HEK293 (cell line): ENCODE results near the gene SMURF2.

ENCODE experiments used
- CTCF ChIP-seq: fragments of 450-650 bp; formaldehyde crosslinking; IDR thresholded peaks from 2 replicates; pipeline ENCODE4 v1.5.1; 2016; ENCODE audit warnings: missing biosample characterization, missing genetic modification characterization
- KLF1 ChIP-seq: fragments of 450-650 bp; formaldehyde crosslinking; IDR thresholded peaks from 2 replicates; pipeline ENCODE4 v1.5.1; 2016; ENCODE audit warnings: missing biosample characterization, missing genetic modification characterization
- KLF16 ChIP-seq: fragments of 450-650 bp; formaldehyde crosslinking; IDR thresholded peaks from 2 replicates; pipeline ENCODE4 v1.5.1; 2017; ENCODE audit warnings: missing biosample characterization, missing genetic modification characterization
- REST ChIP-seq: fragments of 450-650 bp; formaldehyde crosslinking; IDR thresholded peaks from 2 replicates; pipeline ENCODE4 v1.5.1; 2016; ENCODE audit warnings: missing biosample characterization, missing genetic modification characterization
- SP2 ChIP-seq: fragments of 450-650 bp; formaldehyde crosslinking; IDR thresholded peaks from 2 replicates; pipeline ENCODE4 v1.5.1; 2016; ENCODE audit warnings: missing biosample characterization, missing genetic modification characterization
- ZBTB20 ChIP-seq: fragments of 450-650 bp; formaldehyde crosslinking; IDR thresholded peaks from 2 replicates; pipeline ENCODE4 v1.5.1; 2016; ENCODE audit warnings: missing biosample characterization, missing genetic modification characterization
- ZBTB49 ChIP-seq: fragments of 450-650 bp; formaldehyde crosslinking; IDR thresholded peaks from 2 replicates; pipeline ENCODE4 v1.5.1; 2016; ENCODE audit warnings: missing biosample characterization, missing genetic modification characterization, low read depth
- ZBTB7A ChIP-seq: fragments of 450-650 bp; formaldehyde crosslinking; IDR thresholded peaks from 2 replicates; pipeline ENCODE4 v1.5.1; 2016; ENCODE audit warnings: low read depth, missing biosample characterization, missing genetic modification characterization
- ZNF10 ChIP-seq: fragments of 450-650 bp; formaldehyde crosslinking; IDR thresholded peaks from 2 replicates; pipeline ENCODE4 v1.5.1; 2017; ENCODE audit warnings: missing biosample characterization, missing genetic modification characterization
- ZNF274 ChIP-seq, 2 experiments: fragments of 200-500 bp in 1 of 2; fragments of 450-650 bp in 1 of 2; sonication (Bioruptor generic) in 1 of 2; formaldehyde crosslinking in 1 of 2; IDR thresholded peaks; 2 replicates each; pipeline versions ENCODE4 v1.5.1 to v1.6.1; 2014 to 2016; ENCODE audit warnings: borderline replicate concordance in 1 of 2, inconsistent platforms in 1 of 2, low read length in 1 of 2, missing biosample characterization in 1 of 2, missing genetic modification characterization in 1 of 2
- ZNF416 ChIP-seq: fragments of 450-650 bp; formaldehyde crosslinking; IDR thresholded peaks from 2 replicates; pipeline ENCODE4 v1.5.1; 2016; ENCODE audit warnings: missing biosample characterization, missing genetic modification characterization
- ZNF501 ChIP-seq: fragments of 450-650 bp; formaldehyde crosslinking; IDR thresholded peaks from 2 replicates; pipeline ENCODE4 v1.5.1; 2016; ENCODE audit warnings: missing biosample characterization, missing genetic modification characterization
- ZNF561 ChIP-seq: fragments of 450-650 bp; IDR thresholded peaks from 2 replicates; pipeline ENCODE4 v1.5.1; 2018; ENCODE audit warnings: missing biosample characterization, missing genetic modification characterization, borderline replicate concordance
- ZNF747 ChIP-seq: fragments of 450-650 bp; formaldehyde crosslinking; IDR thresholded peaks from 2 replicates; pipeline ENCODE4 v1.5.1; 2016; ENCODE audit warnings: missing biosample characterization, missing genetic modification characterization

GRCh38 chr17:64503341-64503740, 158.8 kb downstream of the SMURF2 start:
- no peak for TF ChIP-seq CTCF (tag by site-specific recombination)
- no peak for TF ChIP-seq SP2 (tag by site-specific recombination)
- no peak for TF ChIP-seq ZNF416 (tag by site-specific recombination)
- TF ChIP-seq ZBTB49 (tag by site-specific recombination): no peak
- no peak for TF ChIP-seq KLF16 (tag by site-specific recombination)
- no peak for TF ChIP-seq REST (tag by site-specific recombination)
- TF ChIP-seq ZNF747 (tag by site-specific recombination): no peak
- TF ChIP-seq ZNF561: no peak
- no peak for TF ChIP-seq ZNF501
- TF ChIP-seq ZBTB20 (tag by site-specific recombination): no peak
- no peak for TF ChIP-seq KLF1 (tag by site-specific recombination)
- TF ChIP-seq ZNF274 (IDR thresholded peaks at IDR 0.05; ENCODE audit: low read length): no peak
- no peak for TF ChIP-seq ZNF274 (tag by site-specific recombination; IDR thresholded peaks at IDR 0.05; ENCODE audit: borderline replicate concordance)
- no peak for TF ChIP-seq ZBTB7A (tag by site-specific recombination)
- TF ChIP-seq ZNF10 (tag by site-specific recombination): no peak
